Renal cortex interstitium (tissue), 15 donors: Measurements from ENCODE around the gene PELO. TPM values are rescaled to one million over a fixed set of nuclear protein-coding genes. Genes with fewer than 3 reads are reported as not detected.
"Not testable (repeated sequence)": the region's sequence is repeated elsewhere in the genome, so short reads cannot be mapped to it uniquely, and the experiment has no call there.

ENCODE experiments used
- DNase-seq, 11 donors: peaks; one replicate each; pipeline ENCODE4 v3.0.0-alpha.2; 2013; ENCODE audit warnings: low read depth in 9 of 11, low spot score in 4 of 11; ENCODE audit errors: extremely low read depth in 1 of 11
- long read RNA-seq, 16 experiments: transcript quantifications; one replicate each; lab custom pipeline, GENCODE V29; 2026
- polyA plus RNA-seq, 3 donors: library from polyadenylated mRNA; unstranded; fragments of 120-200 nt; gene quantifications; one replicate each; pipeline ENCODE4 v1.2.1, GENCODE V29; 2013; ENCODE audit not compliant: insufficient read length in 3 of 3

Gene PELO, protein sequence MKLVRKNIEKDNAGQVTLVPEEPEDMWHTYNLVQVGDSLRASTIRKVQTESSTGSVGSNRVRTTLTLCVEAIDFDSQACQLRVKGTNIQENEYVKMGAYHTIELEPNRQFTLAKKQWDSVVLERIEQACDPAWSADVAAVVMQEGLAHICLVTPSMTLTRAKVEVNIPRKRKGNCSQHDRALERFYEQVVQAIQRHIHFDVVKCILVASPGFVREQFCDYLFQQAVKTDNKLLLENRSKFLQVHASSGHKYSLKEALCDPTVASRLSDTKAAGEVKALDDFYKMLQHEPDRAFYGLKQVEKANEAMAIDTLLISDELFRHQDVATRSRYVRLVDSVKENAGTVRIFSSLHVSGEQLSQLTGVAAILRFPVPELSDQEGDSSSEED
- 10 to 100 TPM; 26.6 to 29.6 (median 27.5) TPM for polyA plus RNA-seq
- long read RNA-seq, donor 1, full-length matches to known transcripts: 3 of 21 reads
- long read RNA-seq, donor 1, partial matches to known transcripts: 18 of 21 reads
- long read RNA-seq, donor 1, other reads (novel, unspliced or antisense): 0 of 21 reads
- long read RNA-seq, donor 2, full-length matches to known transcripts: 2 of 28 reads
- long read RNA-seq, donor 2, partial matches to known transcripts: 26 of 28 reads
- long read RNA-seq, donor 2, other reads (novel, unspliced or antisense): 0 of 28 reads
- long read RNA-seq, donor 3, partial matches to known transcripts: 22 of 24 reads
- long read RNA-seq, donor 3, other reads (novel, unspliced or antisense): 0 of 24 reads
- long read RNA-seq, donor 4, partial matches to known transcripts: 13 of 14 reads
- long read RNA-seq, donor 4, other reads (novel, unspliced or antisense): 0 of 14 reads
- long read RNA-seq, donor 5: 0 reads
- long read RNA-seq, donor 6, partial matches to known transcripts: 28 of 30 reads
- long read RNA-seq, donor 6, other reads (novel, unspliced or antisense): 0 of 30 reads
- long read RNA-seq, donor 7, partial matches to known transcripts: 12 of 15 reads
- long read RNA-seq, donor 7, other reads (novel, unspliced or antisense): 0 of 15 reads
- long read RNA-seq, donor 8: 0 reads
- long read RNA-seq, donor 9, partial matches to known transcripts: 19 of 21 reads
- long read RNA-seq, donor 9, other reads (novel, unspliced or antisense): 0 of 21 reads
- long read RNA-seq, donor 10, partial matches to known transcripts: 25 of 26 reads
- long read RNA-seq, donor 10, other reads (novel, unspliced or antisense): 0 of 26 reads
- long read RNA-seq, donor 11, partial matches to known transcripts: 35 of 35 reads
- long read RNA-seq, donor 11, other reads (novel, unspliced or antisense): 0 of 35 reads
- long read RNA-seq, donor 12, full-length matches to known transcripts: 1 of 22 reads
- long read RNA-seq, donor 12, partial matches to known transcripts: 21 of 22 reads
- long read RNA-seq, donor 12, other reads (novel, unspliced or antisense): 0 of 22 reads
- long read RNA-seq, donor 13: 0 reads
- long read RNA-seq, donor 14, transcript PELO-202 (2 exons, 888 nt): major isoform, 6 of 37 reads
- long read RNA-seq, donor 14, partial matches to known transcripts: 31 of 37 reads
- long read RNA-seq, donor 14, other reads (novel, unspliced or antisense): 0 of 37 reads
- long read RNA-seq, donor 15, partial matches to known transcripts: 11 of 11 reads
- long read RNA-seq, donor 15, other reads (novel, unspliced or antisense): 0 of 11 reads
- long read RNA-seq, donor 16, full-length matches to known transcripts: 9 of 51 reads
- long read RNA-seq, donor 16, partial matches to known transcripts: 42 of 51 reads
- long read RNA-seq, donor 16, other reads (novel, unspliced or antisense): 0 of 51 reads

DNA sequence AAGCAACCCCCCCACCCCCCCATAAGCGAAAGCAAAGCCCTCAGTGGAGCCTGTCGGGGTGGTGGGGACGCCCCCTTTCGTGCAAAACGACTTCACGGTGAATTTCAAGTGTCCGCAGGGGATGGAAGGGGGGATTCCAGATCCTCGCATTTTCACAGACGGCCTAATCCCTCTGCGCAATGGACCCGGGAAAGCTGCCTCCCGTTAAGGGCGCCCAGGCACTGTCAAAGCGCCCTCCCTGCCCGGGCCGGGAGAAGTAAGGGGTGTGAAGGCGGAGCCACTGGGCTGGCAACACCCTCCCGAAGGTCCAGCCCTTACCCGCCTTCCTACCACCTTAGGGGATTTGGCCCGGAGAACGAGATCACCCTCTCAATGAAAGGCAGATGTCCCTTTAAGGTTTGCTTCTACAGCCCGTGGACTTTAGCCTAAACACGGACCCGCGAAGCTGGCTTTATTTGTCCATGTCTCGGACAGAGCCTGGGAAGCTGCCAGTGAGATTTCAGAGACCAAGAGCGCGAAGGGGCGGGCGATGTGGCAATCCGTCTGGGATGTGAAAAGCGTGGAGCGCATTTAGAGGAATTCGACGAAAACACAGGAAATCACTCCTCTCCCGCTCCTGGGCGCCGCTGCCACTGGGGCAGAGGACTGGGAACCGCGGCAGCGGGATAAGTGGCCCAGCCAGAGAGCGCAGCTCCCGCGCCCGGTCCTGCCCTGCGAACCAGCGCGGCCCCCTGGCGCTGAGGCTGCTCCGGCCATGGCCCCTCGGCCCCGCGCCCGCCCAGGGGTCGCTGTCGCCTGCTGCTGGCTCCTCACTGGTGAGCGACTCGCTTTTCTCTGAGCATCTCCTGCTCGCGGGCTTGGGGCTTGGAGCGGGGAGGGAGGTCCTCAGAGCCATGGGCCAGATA is at the start of gene PELO, which contains the start of gene ITGA1:
PELO (plus strand) TSS at position 317 of the 905 bp plus-strand sequence. CDS start 12,479 bp downstream, outside the sequence.
ITGA1 (plus strand) TSS at position 317 of the 905 bp plus-strand sequence; CDS start at position 755, 438 bp downstream.
- DNase-seq: peak in 5 of 11 donors; percentile 49 to 77 (median 68)

DNA sequence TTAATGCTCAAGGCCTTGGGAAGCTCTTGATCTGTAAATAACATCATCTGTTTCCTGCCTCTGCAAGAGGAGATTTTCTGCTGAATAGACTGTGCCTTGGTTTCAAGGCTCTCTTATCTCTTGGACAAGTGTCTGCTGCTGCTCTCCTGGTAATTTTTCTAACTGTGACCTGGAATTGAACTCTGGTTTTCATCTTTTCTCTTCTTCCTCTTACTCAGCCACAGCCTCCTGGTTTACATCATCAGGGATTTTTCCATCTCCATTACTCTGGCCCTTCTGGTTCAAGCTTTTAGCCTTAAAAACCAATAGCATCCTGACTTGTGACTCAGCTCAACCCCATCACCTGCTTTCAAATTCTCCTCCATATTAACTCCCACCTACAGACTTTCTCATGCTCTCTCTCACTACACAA is 49.6 kb upstream of the PELO start:
- no peak for DNase-seq

DNA sequence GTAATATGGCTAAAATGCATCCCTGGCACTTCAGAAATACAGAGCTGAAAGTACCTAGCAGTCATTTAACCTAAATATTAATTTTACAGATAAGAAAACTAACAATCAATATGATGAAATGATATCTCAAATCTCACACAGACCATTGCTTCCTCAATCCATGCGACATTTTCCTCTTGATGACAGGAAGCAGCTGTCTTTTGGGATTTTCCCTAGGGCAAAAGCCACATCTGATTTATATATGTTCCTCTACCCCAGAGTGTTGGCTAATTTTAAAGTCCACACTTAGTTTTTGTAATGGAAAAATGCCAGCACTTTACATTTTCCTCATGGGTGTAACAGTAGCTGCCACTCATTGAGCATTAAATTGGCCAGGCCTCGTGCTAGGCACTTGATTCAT is 47.7 kb upstream of the PELO start:
- no peak for DNase-seq

DNA sequence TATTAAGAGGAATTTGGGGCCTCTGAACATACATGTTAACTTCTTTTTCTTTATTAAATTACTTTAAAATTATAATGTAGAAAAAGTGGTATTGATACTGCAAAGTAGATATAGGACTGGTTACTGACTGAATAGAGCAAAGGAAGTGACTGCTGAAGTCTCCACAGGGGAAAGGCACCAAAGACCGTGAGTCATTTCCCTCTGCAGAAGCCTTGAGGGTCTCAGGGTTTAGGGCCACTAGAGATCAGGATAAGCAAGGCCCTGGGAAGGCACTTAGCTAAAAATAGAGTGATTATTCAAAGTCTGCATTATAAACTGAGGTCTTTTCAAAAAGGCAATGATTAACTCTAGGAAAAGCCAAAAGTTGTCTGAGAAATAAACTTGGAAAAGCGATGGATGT is 44.7 kb upstream of the PELO start:
- no peak for DNase-seq

DNA sequence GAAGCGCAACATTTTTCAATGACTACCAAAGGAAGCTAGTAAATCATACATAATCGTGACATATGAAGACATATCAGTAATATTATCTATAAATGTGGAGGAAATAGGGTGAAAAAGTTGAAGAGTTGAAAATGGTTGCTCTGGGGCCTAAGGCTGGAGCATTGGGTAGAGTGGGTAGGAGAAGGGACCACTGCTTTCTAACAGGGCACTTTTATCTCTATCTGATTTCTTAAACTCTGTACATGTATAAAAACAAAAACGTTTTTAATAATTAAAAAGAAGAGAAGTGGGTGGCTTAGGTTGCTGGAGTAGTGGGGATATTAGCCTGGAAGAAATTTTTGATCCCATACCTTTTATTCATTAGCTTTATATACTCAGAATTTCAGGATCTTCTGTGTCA is 44.2 kb upstream of the PELO start:
- DNase-seq: no peak

DNA sequence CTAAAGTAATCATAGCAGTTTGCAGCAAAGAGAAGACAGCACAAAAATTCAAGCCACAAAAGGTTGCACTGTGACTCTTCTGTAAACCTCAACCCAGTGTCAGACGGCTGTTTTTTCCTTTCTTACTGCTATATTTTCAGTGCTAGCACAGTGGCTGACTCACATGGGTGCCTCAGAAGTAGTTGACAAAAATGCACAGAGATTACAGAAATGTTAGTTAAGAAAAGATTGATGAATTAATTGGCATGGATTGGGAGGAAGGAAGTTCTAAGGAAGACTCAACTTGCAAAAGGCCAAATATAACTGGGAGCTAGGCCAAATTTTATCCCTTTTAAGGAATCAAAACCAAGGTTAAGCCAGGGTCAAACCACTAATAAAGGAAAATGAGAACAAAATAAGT is 43.7 kb upstream of the PELO start:
- peak in 1 of 11 donors; percentile 14 for DNase-seq

DNA sequence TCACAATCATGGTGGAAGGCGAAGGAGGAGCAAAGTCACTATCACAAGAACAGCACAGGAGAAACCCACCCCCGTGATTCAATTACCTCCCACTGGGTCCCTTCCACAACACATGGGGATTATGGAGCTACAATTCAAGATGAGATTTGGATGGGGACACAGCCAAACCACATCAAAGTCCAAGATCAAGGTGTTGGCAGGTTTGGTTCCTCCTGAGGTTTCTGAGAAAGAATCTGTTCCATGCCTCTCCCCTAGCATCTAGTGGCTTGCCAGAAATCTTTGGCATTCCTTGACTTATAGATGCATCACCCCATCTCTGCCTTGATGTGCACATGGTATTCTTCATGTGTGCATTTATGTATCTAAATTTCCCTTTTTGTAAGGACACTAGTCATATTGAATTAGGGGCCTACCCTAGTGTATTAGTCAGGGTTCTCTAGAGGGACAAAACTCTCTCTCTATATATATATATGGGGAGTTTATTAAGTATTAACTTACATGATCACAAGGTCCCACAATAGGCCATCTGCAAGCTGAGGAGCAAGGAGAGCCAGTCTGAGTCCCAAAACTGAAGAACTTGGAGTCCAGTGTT is 42.8 kb upstream of the PELO start:
- DNase-seq: not testable (repeated sequence)

DNA sequence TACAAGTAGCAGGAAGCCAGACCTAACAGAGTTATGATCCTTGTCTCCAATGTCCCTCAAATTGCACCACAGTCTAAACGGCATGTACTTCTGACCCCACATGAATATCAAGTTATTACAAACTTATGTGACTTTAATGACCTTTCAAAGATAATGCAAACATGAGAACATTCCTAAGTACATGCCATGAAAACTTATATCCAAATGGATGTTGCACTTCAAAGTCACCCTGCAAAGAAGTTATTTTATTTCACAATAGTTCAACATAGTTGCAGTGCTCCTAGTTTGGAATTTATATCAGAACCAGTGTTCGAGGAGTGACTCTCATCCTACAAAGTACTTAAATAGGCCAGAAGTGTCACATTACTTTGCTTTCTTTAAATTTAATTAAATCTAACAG is 41.2 kb upstream of the PELO start:
- no peak for DNase-seq

DNA sequence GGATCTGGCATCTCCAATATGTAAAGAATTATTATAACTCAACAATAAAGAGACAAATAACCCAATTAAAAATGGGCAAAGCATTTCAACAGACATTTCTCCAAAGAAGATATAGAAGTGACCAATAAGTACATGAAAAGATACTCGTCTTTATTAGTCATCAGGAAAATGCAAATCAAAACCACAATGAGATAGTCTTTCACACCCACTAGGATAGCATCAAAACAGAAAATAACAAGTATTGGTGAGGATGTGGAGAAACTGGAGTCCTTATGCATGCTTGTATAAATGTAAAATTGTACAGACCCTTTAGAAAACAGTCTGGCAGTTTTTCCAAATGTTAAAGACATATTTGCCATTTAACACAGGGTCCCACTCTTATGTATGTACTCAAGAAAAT is 39.1 kb upstream of the PELO start:
- DNase-seq: no peak

DNA sequence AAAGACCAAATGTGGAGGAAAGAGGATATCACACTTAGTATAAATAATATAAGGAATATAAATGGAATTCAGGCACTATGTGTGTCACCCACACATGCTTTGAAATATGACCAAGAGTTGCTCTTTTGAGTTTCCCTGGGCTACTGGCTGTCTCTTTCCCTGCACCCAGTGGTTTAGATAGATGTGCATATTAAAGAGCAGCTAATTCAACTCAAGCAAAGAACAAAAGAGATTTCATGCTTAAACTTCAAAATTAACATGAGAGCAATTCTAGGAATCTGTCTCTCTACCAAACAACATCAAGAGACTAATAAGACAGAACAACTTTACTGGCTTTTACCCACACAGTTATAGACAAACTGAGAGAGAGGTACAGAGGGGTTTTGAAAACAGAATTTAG is 38.0 kb upstream of the PELO start:
- no peak for DNase-seq

DNA sequence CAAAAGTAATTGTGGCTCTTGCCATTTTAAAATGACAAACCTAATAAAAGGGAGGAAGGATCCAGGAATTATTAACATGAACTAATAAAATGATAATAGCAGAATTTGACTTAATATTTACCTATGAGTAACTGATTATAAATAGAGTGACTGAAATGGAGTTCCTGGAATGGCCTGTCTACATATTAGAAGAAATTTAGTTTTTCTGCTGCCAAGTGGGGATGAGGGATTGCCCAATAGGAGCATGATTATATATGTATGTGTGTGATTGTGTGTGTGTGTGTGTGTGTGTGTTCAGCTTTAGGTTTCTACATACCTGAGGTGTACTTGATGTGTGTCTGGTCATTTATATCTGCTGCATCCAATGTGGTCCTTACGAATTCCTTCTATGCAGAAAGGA is 36.6 kb upstream of the PELO start:
- no peak for DNase-seq

DNA sequence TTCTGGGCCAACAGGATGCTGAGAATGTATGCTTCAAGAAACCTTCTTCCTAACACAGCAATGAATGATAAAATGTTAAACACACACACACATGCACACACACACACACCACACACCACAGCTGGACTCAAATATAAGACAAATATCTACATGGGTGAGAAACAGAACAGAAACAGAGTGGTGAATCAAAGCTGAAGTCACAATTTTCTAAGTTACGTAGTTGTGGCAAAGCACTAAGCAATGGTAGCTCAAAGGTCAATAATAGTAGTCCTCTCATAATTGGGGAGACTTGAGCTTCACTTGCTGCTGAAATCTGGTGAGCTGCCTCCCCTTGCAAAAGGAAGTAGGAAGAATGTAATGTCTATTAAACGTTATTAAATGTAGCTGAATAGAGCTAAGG is 33.7 kb upstream of the PELO start:
- no peak for DNase-seq

DNA sequence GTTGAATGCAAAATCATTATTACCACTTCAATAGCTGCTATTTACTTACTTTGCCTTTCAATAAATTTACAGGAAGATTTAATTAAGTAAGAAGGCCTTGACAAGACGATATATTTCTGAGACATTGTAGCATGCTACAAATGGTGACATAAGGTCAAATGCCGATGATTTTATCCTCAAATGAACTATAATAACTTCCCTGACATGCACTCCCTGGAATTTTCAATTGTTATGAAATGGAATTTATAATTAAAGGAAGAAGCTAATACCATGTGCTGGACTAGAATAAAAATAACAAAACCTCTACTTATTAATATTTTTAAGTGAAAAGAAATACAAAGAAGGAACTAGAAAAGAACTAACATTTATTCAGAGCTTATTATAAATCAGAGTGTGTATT is 30.2 kb upstream of the PELO start:
- DNase-seq: no peak

DNA sequence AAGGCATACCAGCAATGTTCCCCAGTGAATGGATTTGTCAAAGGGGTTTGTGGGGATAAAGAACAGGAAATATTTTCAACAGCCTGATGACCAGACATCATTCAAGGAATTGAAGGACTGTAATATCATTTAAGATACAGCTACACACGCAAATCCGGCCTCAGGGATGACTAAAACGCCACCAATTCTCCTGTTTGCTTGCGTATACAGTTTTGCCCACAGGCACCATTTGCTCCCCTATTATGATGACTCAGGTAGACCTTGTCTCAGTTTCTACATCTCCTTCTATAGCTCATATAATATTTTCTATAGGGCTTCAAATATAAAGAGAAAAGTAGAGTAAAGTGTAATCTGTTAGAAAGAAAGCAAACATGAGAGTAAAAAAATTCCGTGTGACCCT is 29.7 kb upstream of the PELO start:
- no peak for DNase-seq

DNA sequence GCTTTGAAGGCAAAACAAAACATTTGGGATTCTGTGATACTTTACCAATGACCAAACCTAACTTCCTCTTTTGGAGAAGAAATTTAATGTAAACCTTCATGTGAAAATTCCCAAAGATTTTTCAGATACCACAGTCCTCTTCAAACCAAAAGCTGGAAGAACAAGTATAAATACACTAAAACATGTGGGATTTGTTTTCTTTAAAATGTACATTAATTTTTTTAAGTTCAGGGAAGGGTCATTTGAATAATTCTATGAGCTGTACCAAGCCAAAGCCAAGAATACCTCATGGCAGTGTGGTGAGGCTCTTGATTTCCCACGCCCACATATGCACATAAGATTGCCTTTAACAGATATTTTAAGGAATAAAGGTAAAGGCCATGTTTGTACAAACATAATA is 28.4 kb upstream of the PELO start:
- no peak for DNase-seq

DNA sequence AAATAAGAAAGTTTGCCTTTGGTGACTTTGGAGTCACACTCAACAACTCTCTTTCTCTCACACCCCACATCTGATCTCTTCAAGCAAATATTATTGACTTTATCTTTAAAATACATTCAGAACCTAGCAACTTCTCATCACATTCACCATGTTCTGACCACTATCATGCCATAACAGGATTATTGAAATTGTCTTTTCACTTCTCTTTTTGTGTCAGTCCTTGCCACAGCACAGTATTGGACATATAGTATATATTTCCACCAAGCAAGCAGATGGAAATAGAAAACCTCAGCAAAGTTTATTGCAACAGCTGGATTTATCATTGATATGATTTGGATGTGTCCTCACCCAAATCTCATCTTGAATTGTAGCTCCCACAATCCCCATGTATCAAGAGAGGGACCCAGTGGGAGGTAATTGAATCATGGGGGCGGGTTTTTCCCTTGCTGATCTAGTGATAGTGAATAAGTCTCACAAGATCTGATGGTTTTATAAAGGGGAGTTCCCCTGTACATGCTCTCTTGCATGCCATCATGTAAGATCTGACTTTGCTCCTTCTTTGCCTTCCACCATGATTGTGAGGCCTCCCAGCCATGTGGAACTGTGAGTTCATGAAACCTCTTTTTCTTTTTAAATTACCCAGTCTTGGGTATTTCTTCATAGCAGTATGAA is 26.9 kb upstream of the PELO start:
- DNase-seq: no peak
